Measurements from ENCODE around the gene NMNAT1.

The NMNAT1 gene

GRCh38 chr1:9927259-9927658 is 16.0 kb upstream of the NMNAT1 start:
- Histone ChIP-seq H3K9ac (ENCODE audit: low read length) (no peak overlapping the region), H3K4me3 (ENCODE audit: low read depth, low read length) (no peak overlapping the region), H3K4me1 (ENCODE audit: control insufficient read depth, insufficient read depth, low read length) (peaks cover 32% of the 10 kb centered on the region), H3K9me3 (ENCODE audit: control insufficient read depth, insufficient read depth, low read depth, low read length) (no peaks in the 10 kb centered on the region), H3K27ac (ENCODE audit: low read depth, low read length) (no peak overlapping the region), H3K36me3 (ENCODE audit: control insufficient read depth, insufficient read depth, low read length) (peaks cover 7% of the 10 kb centered on the region), H3K27me3 (ENCODE audit: control insufficient read depth, insufficient read depth, low read length) (no peaks in the 10 kb centered on the region)

GRCh38 chr1:9929431-9930385 is 13.6 kb upstream of the NMNAT1 start:
- H3K36me3 ChIP-seq (ENCODE audit: control insufficient read depth, insufficient read depth, low read length): peaks cover 22% of the 10 kb centered on the region
- H3K4me1 ChIP-seq (ENCODE audit: control insufficient read depth, insufficient read depth, low read length): peaks cover 24% of the 10 kb centered on the region
- peak overlapping the region; percentile 5; the same call in 1 of the 2 replicates for H3K4me3 ChIP-seq (ENCODE audit: low read depth, low read length)
- peak overlapping the region; percentile 70 for H3K27ac ChIP-seq (ENCODE audit: low read depth, low read length)
- no peaks in the 10 kb centered on the region for H3K9me3 ChIP-seq (ENCODE audit: control insufficient read depth, insufficient read depth, low read depth, low read length)
- H3K27me3 ChIP-seq (ENCODE audit: control insufficient read depth, insufficient read depth, low read length): no peaks in the 10 kb centered on the region
- H3K9ac ChIP-seq (ENCODE audit: low read length): no peak overlapping the region

GRCh38 chr1:9942399-9942938 is 806 bp upstream of the NMNAT1 start:
- no peaks in the 10 kb centered on the region for H3K27me3 ChIP-seq (ENCODE audit: control insufficient read depth, insufficient read depth, low read length)
- no peaks in the 10 kb centered on the region for H3K9me3 ChIP-seq (ENCODE audit: control insufficient read depth, insufficient read depth, low read depth, low read length)
- H3K9ac ChIP-seq (ENCODE audit: low read length): peak overlapping the region; percentile 93
- peaks cover 7% of the 10 kb centered on the region for H3K36me3 ChIP-seq (ENCODE audit: control insufficient read depth, insufficient read depth, low read length)
- peak overlapping the region; percentile 53; the same call in 1 of the 2 replicates for H3K27ac ChIP-seq (ENCODE audit: low read depth, low read length)
- no peaks in the 10 kb centered on the region for H3K4me1 ChIP-seq (ENCODE audit: control insufficient read depth, insufficient read depth, low read length)
- H3K4me3 ChIP-seq (ENCODE audit: low read depth, low read length): peak overlapping the region; percentile 92

- Histone ChIP-seq H3K36me3 (ENCODE audit: control insufficient read depth, insufficient read depth, low read length) (no peaks in the 10 kb centered on the region), H3K27ac (ENCODE audit: low read depth, low read length) (no peak overlapping the region), H3K4me1 (ENCODE audit: control insufficient read depth, insufficient read depth, low read length) (no peaks in the 10 kb centered on the region)
Observed at GRCh38 chr1:9946315-9946714, 3.0 kb downstream of the NMNAT1 start.

GRCh38 chr1:9957726-9958125 is 14.5 kb downstream of the NMNAT1 start:
- H3K4me3 ChIP-seq (ENCODE audit: low read depth, low read length): no peak overlapping the region
- H3K9ac ChIP-seq (ENCODE audit: low read length): no peak overlapping the region
- H3K36me3 ChIP-seq (ENCODE audit: control insufficient read depth, insufficient read depth, low read length): no peaks in the 10 kb centered on the region
- H3K27me3 ChIP-seq (ENCODE audit: control insufficient read depth, insufficient read depth, low read length): no peaks in the 10 kb centered on the region
- peaks cover 8% of the 10 kb centered on the region for H3K4me1 ChIP-seq (ENCODE audit: control insufficient read depth, insufficient read depth, low read length)
- no peak overlapping the region for H3K27ac ChIP-seq (ENCODE audit: low read depth, low read length)
- no peaks in the 10 kb centered on the region for H3K9me3 ChIP-seq (ENCODE audit: control insufficient read depth, insufficient read depth, low read depth, low read length)

More at GRCh38 chr1:9946315-9946714, 3.0 kb downstream of the NMNAT1 start:
- Histone ChIP-seq H3K9ac (ENCODE audit: low read length) (no peak overlapping the region), H3K27me3 (ENCODE audit: control insufficient read depth, insufficient read depth, low read length) (no peaks in the 10 kb centered on the region), H3K4me3 (ENCODE audit: low read depth, low read length) (no peak overlapping the region), H3K9me3 (ENCODE audit: control insufficient read depth, insufficient read depth, low read depth, low read length) (no peaks in the 10 kb centered on the region)

- Histone ChIP-seq H3K36me3 (ENCODE audit: control insufficient read depth, insufficient read depth, low read length) (no peaks in the 10 kb centered on the region), H3K27me3 (ENCODE audit: control insufficient read depth, insufficient read depth, low read length) (no peaks in the 10 kb centered on the region), H3K27ac (ENCODE audit: low read depth, low read length) (no peak overlapping the region), H3K4me3 (ENCODE audit: low read depth, low read length) (no peak overlapping the region), H3K4me1 (ENCODE audit: control insufficient read depth, insufficient read depth, low read length) (peaks cover 8% of the 10 kb centered on the region), H3K9me3 (ENCODE audit: control insufficient read depth, insufficient read depth, low read depth, low read length) (no peaks in the 10 kb centered on the region), H3K9ac (ENCODE audit: low read length) (no peak overlapping the region)
Observed at GRCh38 chr1:9960011-9960410, 16.7 kb downstream of the NMNAT1 start.

GRCh38 chr1:9960706-9961562 is 17.7 kb downstream of the NMNAT1 start:
- Histone ChIP-seq H3K4me1 (ENCODE audit: control insufficient read depth, insufficient read depth, low read length) (peaks cover 8% of the 10 kb centered on the region), H3K27ac (ENCODE audit: low read depth, low read length) (no peak overlapping the region), H3K9ac (ENCODE audit: low read length) (no peak overlapping the region), H3K27me3 (ENCODE audit: control insufficient read depth, insufficient read depth, low read length) (no peaks in the 10 kb centered on the region), H3K4me3 (ENCODE audit: low read depth, low read length) (no peak overlapping the region), H3K9me3 (ENCODE audit: control insufficient read depth, insufficient read depth, low read depth, low read length) (no peaks in the 10 kb centered on the region), H3K36me3 (ENCODE audit: control insufficient read depth, insufficient read depth, low read length) (no peaks in the 10 kb centered on the region)

GRCh38 chr1:9984253-9984652 is 41.0 kb downstream of the NMNAT1 start:
- Histone ChIP-seq H3K27me3 (ENCODE audit: control insufficient read depth, insufficient read depth, low read length) (no peaks in the 10 kb centered on the region), H3K9me3 (ENCODE audit: control insufficient read depth, insufficient read depth, low read depth, low read length) (no peaks in the 10 kb centered on the region), H3K36me3 (ENCODE audit: control insufficient read depth, insufficient read depth, low read length) (no peaks in the 10 kb centered on the region), H3K9ac (ENCODE audit: low read length) (no peak overlapping the region), H3K27ac (ENCODE audit: low read depth, low read length) (no peak overlapping the region), H3K4me1 (ENCODE audit: control insufficient read depth, insufficient read depth, low read length) (no peaks in the 10 kb centered on the region), H3K4me3 (ENCODE audit: low read depth, low read length) (no peak overlapping the region)

- Histone ChIP-seq H3K4me3 (ENCODE audit: low read depth, low read length) (no peak overlapping the region), H3K9me3 (ENCODE audit: control insufficient read depth, insufficient read depth, low read depth, low read length) (no peaks in the 10 kb centered on the region), H3K36me3 (ENCODE audit: control insufficient read depth, insufficient read depth, low read length) (no peaks in the 10 kb centered on the region), H3K4me1 (ENCODE audit: control insufficient read depth, insufficient read depth, low read length) (no peaks in the 10 kb centered on the region), H3K27ac (ENCODE audit: low read depth, low read length) (no peak overlapping the region), H3K27me3 (ENCODE audit: control insufficient read depth, insufficient read depth, low read length) (no peaks in the 10 kb centered on the region), H3K9ac (ENCODE audit: low read length) (no peak overlapping the region)
Observed at GRCh38 chr1:9985001-9985400, 41.7 kb downstream of the NMNAT1 start.

GRCh38 chr1:9989773-9990172 is 46.5 kb downstream of the NMNAT1 start:
- H3K4me3 ChIP-seq (ENCODE audit: low read depth, low read length): no peak overlapping the region
- H3K27ac ChIP-seq (ENCODE audit: low read depth, low read length): no peak overlapping the region
- H3K27me3 ChIP-seq (ENCODE audit: control insufficient read depth, insufficient read depth, low read length): no peaks in the 10 kb centered on the region
- no peaks in the 10 kb centered on the region for H3K4me1 ChIP-seq (ENCODE audit: control insufficient read depth, insufficient read depth, low read length)
- no peaks in the 10 kb centered on the region for H3K36me3 ChIP-seq (ENCODE audit: control insufficient read depth, insufficient read depth, low read length)
- H3K9me3 ChIP-seq (ENCODE audit: control insufficient read depth, insufficient read depth, low read depth, low read length): no peaks in the 10 kb centered on the region
- no peak overlapping the region for H3K9ac ChIP-seq (ENCODE audit: low read length)
